HepG2 (cell line): ENCODE measurements around the gene PXMP2. TPM values are rescaled to one million over a fixed set of nuclear protein-coding genes. Genes with fewer than 3 reads are reported as not detected.

ENCODE experiments used
- AHR ChIP-seq: IDR thresholded peaks from 2 replicates; pipeline ENCODE4 v1.6.1; 2018; ENCODE audit warnings: missing genetic modification reagents, missing compliant biosample characterization
- FOXC1 ChIP-seq: sonication (generic); formaldehyde crosslinking; IDR thresholded peaks from 2 replicates; pipeline ENCODE4 v1.8.0; 2022; ENCODE audit warnings: mild to moderate bottlenecking, missing genetic modification reagents, borderline replicate concordance
- MED1 ChIP-seq: sonication (generic); formaldehyde crosslinking; IDR thresholded peaks from 2 replicates; pipeline ENCODE4 v1.4.0; 2020; ENCODE audit warnings: missing genetic modification reagents
- MEIS1 ChIP-seq: sonication (generic); formaldehyde crosslinking; IDR thresholded peaks from 2 replicates; pipeline ENCODE4 v1.9.0; 2021; ENCODE audit warnings: mild to moderate bottlenecking, missing genetic modification reagents, moderate library complexity, borderline replicate concordance
- MIER3 ChIP-seq: IDR thresholded peaks from 2 replicates; pipeline ENCODE4 v1.6.1; 2016; ENCODE audit warnings: missing compliant biosample characterization, borderline replicate concordance
- PRMT3 ChIP-seq: sonication (generic); formaldehyde crosslinking; IDR thresholded peaks from 2 replicates; pipeline ENCODE4 v1.8.1; 2022; ENCODE audit warnings: low read depth, mild to moderate bottlenecking, moderate library complexity, missing genetic modification reagents, borderline replicate concordance
- RERE ChIP-seq: IDR thresholded peaks from 2 replicates; pipeline ENCODE4 v1.6.1; 2016; ENCODE audit warnings: low read depth, missing genetic modification reagents, missing compliant biosample characterization
- TBL1XR1 ChIP-seq: fragments of 150-350 bp; IDR thresholded peaks from 2 replicates; pipeline ENCODE4 v1.6.1; 2014; ENCODE audit warnings: borderline replicate concordance, low read length; ENCODE audit not compliant: partially characterized antibody
- YY1 ChIP-seq: IDR thresholded peaks from 2 replicates; pipeline ENCODE4 v1.6.1; 2011; ENCODE audit warnings: low read length, low read depth, moderate library complexity, mild to moderate bottlenecking; ENCODE audit not compliant: insufficient read depth, insufficient replicate concordance
- ZFP82 ChIP-seq: sonication (generic); formaldehyde crosslinking; IDR thresholded peaks from 2 replicates; pipeline ENCODE4 v1.5.1; 2020; ENCODE audit warnings: mild to moderate bottlenecking, missing genetic modification reagents, borderline replicate concordance
- ZNF556 ChIP-seq: sonication (generic); formaldehyde crosslinking; IDR thresholded peaks from 2 replicates; pipeline ENCODE4 v1.4.0; 2020; ENCODE audit warnings: mild to moderate bottlenecking, missing genetic modification reagents, borderline replicate concordance
- ZNF746 ChIP-seq: sonication (generic); formaldehyde crosslinking; IDR thresholded peaks from 2 replicates; pipeline ENCODE4 v1.8.0; 2022; ENCODE audit warnings: mild to moderate bottlenecking, missing genetic modification reagents
- ZNF776 ChIP-seq: sonication (generic); formaldehyde crosslinking; IDR thresholded peaks from 2 replicates; pipeline ENCODE4 v1.4.0; 2020; ENCODE audit warnings: mild to moderate bottlenecking, missing genetic modification reagents
- ZNF777 ChIP-seq: sonication (generic); formaldehyde crosslinking; IDR thresholded peaks from 2 replicates; pipeline ENCODE4 v1.4.0; 2020; ENCODE audit warnings: missing genetic modification reagents
- polyA plus RNA-seq, 8 experiments: library from polyadenylated mRNA; depleted of rRNA in 3 of 8; stranded (reverse) in 7 of 8; unstranded in 1 of 8; fragments of >200 nt; fragmentation: Illumina TruSeq in 4 of 8; extraction: Trizol in 4 of 8; gene quantifications; 2 replicates each; pipeline versions ENCODE4 v1.2.1 to v1.2.3, GENCODE V29; 2011 to 2016; ENCODE audit warnings: low read depth in 4 of 8, missing spikeins in 1 of 8, mixed read lengths in 1 of 8; ENCODE audit not compliant: insufficient read depth in 1 of 8
- total RNA-seq, 5 experiments: library from RNA; depleted of rRNA; stranded (reverse); fragments of >200 nt; fragmentation: Illumina TruSeq; extraction: Trizol; gene quantifications; 2 replicates each; pipeline ENCODE4 v1.2.3, GENCODE V29; 2016; ENCODE audit warnings: low read depth in 1 of 5
- TF ChIP-seq, protein P1 (sequence below): sonication (generic); formaldehyde crosslinking; conservative IDR thresholded peaks from 2 replicates; pipeline ENCODE4 v1.8.1; 2023; ENCODE audit warnings: missing genetic modification reagents
- TF ChIP-seq, protein P2 (sequence below): fragments of 450-650 bp; IDR thresholded peaks from 2 replicates; pipeline ENCODE4 v1.6.1; 2017; ENCODE audit warnings: mild to moderate bottlenecking
- TF ChIP-seq, protein P3 (sequence below): sonication (generic); formaldehyde crosslinking; IDR thresholded peaks from 2 replicates; pipeline ENCODE4 v1.4.0; 2020; ENCODE audit warnings: low read depth, mild to moderate bottlenecking, missing genetic modification reagents

PXMP2 gene
- total and polyA plus RNA-seq, 2 of the 13 experiments (the other 11 are each of a cell fraction or from before 2014, with no cell fraction given) = 25.5 to 42.9 TPM

GRCh38 chr12:132711080-132711843 lies 23.9 kb downstream of the PXMP2 start (continued):
- TF ChIP-seq, protein P1, sequence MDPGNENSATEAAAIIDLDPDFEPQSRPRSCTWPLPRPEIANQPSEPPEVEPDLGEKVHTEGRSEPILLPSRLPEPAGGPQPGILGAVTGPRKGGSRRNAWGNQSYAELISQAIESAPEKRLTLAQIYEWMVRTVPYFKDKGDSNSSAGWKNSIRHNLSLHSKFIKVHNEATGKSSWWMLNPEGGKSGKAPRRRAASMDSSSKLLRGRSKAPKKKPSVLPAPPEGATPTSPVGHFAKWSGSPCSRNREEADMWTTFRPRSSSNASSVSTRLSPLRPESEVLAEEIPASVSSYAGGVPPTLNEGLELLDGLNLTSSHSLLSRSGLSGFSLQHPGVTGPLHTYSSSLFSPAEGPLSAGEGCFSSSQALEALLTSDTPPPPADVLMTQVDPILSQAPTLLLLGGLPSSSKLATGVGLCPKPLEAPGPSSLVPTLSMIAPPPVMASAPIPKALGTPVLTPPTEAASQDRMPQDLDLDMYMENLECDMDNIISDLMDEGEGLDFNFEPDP (CRISPR knock-in tag) = no peak
- TF ChIP-seq ZFP82 (0 out of 2 replicates have a peak, but pooled peaks have one; percentile 9), ZNF556 (CRISPR knock-in tag) (no peak), MED1 (CRISPR knock-in tag) (no peak), YY1 (no peak), MIER3 (CRISPR knock-in tag) (no peak), AHR (CRISPR knock-in tag) (no peak), RERE (no peak), FOXC1 (no peak), ZNF746 (CRISPR knock-in tag) (no peak), ZNF777 (no peak), ZNF776 (CRISPR knock-in tag) (no peak), MEIS1 (no peak), TBL1XR1 (no peak), PRMT3 (CRISPR knock-in tag) (no peak)
- TF ChIP-seq, protein P2, sequence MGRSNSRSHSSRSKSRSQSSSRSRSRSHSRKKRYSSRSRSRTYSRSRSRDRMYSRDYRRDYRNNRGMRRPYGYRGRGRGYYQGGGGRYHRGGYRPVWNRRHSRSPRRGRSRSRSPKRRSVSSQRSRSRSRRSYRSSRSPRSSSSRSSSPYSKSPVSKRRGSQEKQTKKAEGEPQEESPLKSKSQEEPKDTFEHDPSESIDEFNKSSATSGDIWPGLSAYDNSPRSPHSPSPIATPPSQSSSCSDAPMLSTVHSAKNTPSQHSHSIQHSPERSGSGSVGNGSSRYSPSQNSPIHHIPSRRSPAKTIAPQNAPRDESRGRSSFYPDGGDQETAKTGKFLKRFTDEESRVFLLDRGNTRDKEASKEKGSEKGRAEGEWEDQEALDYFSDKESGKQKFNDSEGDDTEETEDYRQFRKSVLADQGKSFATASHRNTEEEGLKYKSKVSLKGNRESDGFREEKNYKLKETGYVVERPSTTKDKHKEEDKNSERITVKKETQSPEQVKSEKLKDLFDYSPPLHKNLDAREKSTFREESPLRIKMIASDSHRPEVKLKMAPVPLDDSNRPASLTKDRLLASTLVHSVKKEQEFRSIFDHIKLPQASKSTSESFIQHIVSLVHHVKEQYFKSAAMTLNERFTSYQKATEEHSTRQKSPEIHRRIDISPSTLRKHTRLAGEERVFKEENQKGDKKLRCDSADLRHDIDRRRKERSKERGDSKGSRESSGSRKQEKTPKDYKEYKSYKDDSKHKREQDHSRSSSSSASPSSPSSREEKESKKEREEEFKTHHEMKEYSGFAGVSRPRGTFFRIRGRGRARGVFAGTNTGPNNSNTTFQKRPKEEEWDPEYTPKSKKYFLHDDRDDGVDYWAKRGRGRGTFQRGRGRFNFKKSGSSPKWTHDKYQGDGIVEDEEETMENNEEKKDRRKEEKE = no peak
- TF ChIP-seq, protein P3, sequence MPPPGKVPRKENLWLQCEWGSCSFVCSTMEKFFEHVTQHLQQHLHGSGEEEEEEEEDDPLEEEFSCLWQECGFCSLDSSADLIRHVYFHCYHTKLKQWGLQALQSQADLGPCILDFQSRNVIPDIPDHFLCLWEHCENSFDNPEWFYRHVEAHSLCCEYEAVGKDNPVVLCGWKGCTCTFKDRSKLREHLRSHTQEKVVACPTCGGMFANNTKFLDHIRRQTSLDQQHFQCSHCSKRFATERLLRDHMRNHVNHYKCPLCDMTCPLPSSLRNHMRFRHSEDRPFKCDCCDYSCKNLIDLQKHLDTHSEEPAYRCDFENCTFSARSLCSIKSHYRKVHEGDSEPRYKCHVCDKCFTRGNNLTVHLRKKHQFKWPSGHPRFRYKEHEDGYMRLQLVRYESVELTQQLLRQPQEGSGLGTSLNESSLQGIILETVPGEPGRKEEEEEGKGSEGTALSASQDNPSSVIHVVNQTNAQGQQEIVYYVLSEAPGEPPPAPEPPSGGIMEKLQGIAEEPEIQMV = no peak
